GM19328 (cell line): Measurements from ENCODE around the gene XPO4.
"Not testable (repeated sequence)": the region's sequence is repeated elsewhere in the genome, so short reads cannot be mapped to it uniquely, and the experiment has no call there.

Experiments
- ATAC-seq: cut with Tn5 transposase; IDR thresholded peaks from one replicate; pipeline ENCODE4 v1.9.1; 2021; ENCODE audit warnings: mild to moderate bottlenecking, moderate library complexity; ENCODE audit not compliant: unreplicated experiment

XPO4 gene

GRCh38 chr13:20789665-20790064, 112.9 kb downstream of the XPO4 start:
- no peak for ATAC-seq

DNA sequence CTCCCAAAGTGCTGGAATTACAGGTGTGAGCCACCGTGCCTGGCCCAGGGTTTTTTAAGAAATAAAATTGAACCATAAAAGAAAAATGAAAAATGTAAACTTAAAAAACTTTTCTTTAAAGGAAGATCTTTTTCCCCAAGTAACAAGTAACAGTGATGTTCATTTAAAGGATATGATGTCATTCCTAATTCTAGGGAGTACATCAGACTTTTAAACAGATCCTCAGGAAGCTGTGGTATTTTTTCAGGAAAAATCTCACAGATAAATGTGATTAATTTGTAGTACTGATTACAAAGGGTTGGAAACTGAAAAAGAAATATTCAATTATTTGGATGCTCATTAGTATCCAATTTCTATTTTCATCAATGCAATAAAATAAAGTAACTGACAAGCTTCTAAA, 114.2 kb downstream of the XPO4 start:
- no peak for ATAC-seq

GRCh38 chr13:20787180-20787579, 115.4 kb downstream of the XPO4 start:
- no peak for ATAC-seq

GRCh38 chr13:20782116-20782708, 120.3 kb downstream of the XPO4 start:
- no peak for ATAC-seq

- ATAC-seq = no peak
These were observed 122.2 kb downstream of the XPO4 start for GRCh38 chr13:20780317-20780716.

DNA sequence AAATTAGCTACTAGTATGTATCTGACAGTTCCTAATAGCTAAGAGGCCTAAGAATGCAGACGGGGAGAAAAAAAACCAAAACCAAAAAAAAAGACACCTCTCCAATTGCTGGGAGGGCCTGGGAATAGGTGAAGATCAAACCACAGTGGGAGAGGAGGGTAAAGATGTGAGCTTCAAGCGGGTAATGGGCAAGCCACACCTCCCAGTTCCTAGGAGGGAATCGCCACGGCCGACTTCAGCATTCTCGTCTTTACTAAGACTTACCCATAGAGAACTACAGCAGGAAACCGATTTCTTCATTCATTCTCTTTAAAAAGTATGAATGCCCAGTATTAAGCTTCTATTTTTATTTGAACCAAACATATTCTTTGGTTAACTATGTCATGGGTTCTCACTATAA, 123.1 kb downstream of the XPO4 start:
- no peak for ATAC-seq

- ATAC-seq = no peak
These were observed 124.2 kb downstream of the XPO4 start for GRCh38 chr13:20778311-20778710.

- no peak for ATAC-seq
These were observed 125.8 kb downstream of the XPO4 start for GRCh38 chr13:20776751-20777150.

GRCh38 chr13:20775961-20776360, 126.6 kb downstream of the XPO4 start:
- ATAC-seq = no peak

DNA sequence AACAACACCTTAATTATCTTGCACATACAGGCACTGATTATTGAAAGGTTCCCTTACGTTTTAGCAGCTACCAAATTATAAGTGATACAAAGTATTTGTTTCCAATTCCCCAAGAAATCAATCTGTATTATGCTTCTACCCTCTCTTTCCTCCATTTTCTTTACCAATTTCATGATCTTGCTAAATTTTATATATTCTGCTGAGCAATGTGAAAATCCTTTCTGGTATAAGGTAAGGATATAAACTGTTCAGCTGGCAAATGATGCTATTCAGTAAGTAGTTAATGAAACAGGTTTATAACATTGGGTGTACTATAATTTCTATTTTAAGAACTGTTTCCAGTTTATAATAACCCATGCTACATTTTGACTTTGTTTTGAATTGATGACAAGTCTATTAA, 127.8 kb downstream of the XPO4 start:
- ATAC-seq = no peak

DNA sequence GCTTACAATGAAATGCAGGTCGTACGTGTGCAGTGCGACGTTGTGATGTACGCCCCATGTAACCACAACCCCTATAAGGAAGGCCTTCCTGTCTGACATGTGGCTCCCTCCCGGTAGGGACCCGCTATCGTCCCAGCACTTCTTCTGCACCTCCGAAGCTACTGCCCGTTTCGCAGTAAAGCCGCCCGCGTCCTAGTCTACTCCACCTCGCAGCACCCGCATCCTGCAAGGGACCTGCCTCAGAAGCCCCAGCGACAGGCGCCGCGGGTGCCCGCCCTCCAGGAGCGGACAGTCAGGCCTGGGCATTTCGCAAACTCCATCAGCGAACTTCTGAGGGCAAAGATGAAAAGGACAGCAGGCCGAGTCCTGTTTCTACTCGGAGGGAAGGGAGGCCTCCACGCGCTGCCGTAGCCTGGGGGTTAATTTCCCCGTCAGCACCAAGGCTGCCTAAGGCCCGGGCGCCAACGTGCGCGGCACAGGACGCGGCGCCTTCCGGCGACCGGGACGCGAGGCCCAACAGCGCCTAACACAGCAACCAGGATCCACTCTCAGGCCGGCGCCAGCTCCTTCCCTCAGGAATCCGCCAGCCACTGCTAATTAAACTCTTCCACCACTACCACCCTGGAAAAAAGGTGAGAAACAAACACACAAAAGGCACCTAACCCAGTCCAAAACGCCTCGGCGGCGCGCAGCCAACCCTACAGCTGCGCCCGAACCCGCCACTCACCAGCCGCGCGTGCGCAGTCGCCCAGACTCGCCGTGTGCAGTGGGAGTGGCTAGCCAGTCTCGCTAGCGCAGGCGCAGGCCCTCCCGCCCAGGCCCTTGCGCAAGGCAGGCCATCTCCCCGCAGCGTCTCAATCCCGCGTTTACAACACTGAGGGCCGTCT, 129.1 kb downstream of the XPO4 start, which contains the start of gene EEF1AKMT1:
Gene EEF1AKMT1 (minus strand): TSS at position 768 of the 887 bp plus-strand sequence. CDS start 16,363 bp downstream, outside the sequence.
- ATAC-seq = peak; percentile 90

GRCh38 chr13:20772401-20773131, 130.0 kb downstream of the XPO4 start:
- ATAC-seq = no peak

DNA sequence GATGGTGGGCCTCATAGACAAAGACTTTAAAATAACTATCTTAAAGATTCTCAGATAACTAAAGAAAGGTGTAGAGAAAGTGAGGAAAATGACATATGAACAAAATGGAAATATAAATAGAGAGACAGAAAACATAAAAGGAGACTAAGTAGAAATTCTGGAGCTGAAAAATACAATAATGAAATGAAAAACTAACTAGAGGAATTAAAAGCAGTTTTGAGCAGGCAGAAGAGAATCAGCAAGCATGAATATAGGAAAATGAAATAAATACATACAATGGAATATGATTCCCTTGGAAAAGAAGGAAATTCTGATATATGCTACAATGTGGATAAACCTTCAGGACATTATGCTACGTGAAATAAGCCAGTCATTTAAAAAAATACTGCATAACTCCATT, 132.7 kb downstream of the XPO4 start:
- no peak for ATAC-seq

DNA sequence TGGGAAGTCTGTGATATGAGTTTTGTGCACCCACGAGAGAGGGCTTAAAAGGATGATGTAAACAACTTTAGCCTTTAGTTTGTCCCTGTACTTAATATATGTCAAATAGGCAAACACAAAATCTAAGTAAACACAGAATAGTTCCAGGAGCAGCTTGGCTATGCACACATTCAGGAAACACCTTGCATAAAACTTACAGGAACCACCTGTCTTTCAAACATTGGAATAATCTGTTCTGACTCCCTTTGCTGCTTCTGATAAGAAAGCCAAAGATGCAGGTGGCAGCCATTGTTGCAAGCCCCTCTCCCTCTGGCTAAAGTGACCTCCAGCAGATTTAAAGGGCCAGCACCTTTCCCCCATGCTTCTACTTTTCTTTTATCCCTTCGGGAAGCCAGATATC, 133.5 kb downstream of the XPO4 start:
- ATAC-seq = no peak

DNA sequence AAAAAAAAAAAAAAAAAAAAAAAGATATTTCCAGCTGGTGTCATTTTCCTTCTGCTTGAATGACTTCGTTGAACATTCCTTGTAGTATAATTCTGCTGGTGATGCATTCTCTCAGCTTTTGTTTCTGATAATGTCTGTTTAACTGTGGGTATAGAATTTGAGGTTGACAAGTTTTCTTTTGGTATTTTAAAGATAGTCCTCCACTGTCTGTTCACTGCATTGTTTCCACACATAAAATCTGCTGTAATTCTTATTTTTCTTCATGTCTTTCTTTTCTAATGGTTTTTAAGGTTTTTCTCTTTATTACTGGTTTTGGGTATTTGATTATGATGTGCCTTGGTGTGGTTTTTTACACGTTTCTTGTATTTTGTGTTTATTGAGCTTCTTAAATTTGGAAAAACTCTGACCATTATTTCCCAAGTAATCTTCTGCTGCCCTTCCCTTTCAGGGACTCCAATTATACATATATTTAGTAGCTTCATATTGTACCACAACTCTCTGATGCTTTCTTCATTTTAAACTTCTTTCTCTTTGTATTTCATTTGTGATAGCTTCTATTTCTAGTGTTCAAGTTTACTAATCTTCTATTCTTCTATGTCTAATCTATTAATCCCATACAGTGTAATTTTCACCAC, 135.1 kb downstream of the XPO4 start:
- no peak for ATAC-seq

- ATAC-seq = no peak
These were observed 141.7 kb downstream of the XPO4 start for GRCh38 chr13:20760872-20761271.

GRCh38 chr13:20754009-20754408, 148.5 kb downstream of the XPO4 start:
- no peak for ATAC-seq

GRCh38 chr13:20749377-20749776, 153.2 kb downstream of the XPO4 start:
- no peak for ATAC-seq

- ATAC-seq = not testable (repeated sequence)
These were observed 158.6 kb downstream of the XPO4 start for GRCh38 chr13:20743830-20744404.

DNA sequence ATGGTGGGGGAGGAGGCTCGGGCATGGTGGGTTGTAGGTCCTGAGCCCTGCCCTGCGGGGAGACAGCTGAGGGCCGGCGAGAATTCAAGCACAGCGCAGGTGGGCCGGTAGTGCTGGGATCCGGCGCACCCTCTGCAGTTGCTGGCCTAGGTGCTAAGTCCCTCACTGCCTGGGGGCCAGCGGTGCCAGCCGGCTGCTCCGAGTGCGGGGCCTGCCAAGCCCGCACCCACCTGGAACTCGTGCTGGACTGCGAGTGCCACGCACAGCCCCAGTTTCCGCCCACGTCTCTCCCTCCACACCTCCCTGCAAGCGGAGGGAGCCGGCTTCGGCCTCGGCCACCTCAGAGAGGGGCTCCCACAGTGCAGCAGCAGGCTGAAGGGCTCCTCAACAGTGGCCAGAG, 162.5 kb downstream of the XPO4 start:
- no peak for ATAC-seq

DNA sequence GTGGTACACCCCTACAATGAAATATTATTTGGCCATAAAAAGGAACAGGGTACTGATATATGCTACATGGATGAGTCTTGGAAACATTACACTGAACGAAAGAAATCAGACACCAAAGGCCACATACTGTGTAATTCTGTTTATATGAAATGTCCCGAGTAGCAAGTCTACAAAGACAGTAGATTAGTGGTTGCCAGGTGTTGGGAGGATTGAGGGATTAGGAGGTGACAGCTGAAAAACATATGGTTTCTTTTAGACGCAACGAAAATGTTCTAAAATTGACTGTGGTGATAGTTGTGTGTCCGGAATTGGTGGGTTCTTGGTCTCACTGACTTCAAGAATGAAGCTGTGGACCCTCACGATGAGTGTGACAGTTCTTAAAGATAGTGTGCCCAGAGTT, 163.9 kb downstream of the XPO4 start:
- no peak for ATAC-seq
